Activated CD4-positive, alpha-beta T cell treated with anti-CD3 and anti-CD28 coated beads, Interleukin-2, amount 10 ng/mL, durations not matched to agents 7 days and 5 days (primary cell): ENCODE data around the gene NOS1AP. TPM values are rescaled to one million over a fixed set of nuclear protein-coding genes. Genes with fewer than 3 reads are reported as not detected.
"Not testable (repeated sequence)": the region's sequence is repeated elsewhere in the genome, so short reads cannot be mapped to it uniquely, and the experiment has no call there.

Experiments used
- CTCF ChIA-PET: fragments of 350-600 bp; sonication (Branson Sonifier 250); formaldehyde crosslinking; loops from one replicate; lab custom pipeline; 2021; ENCODE audit warnings: antibody characterized with exemption; lab: Charles Lee
- POLR2A ChIA-PET: fragments of 350-600 bp; sonication (Branson Sonifier 250); formaldehyde crosslinking; loops from one replicate; lab custom pipeline; 2021; ENCODE audit warnings: antibody characterized with exemption; lab: Charles Lee
- DNase-seq: peaks from one replicate; pipeline ENCODE4 v3.0.0-alpha.2; 2020
- H3K27ac Mint-ChIP-seq: one replicate; pipeline ENCODE4 v1.8.0; 2021; ENCODE audit warnings: mild to moderate bottlenecking, moderate library complexity, mixed read lengths
- H3K27me3 Mint-ChIP-seq: one replicate; pipeline ENCODE4 v1.8.0; 2021; ENCODE audit warnings: mixed read lengths
- H3K36me3 Mint-ChIP-seq: one replicate; pipeline ENCODE4 v1.8.0; 2021; ENCODE audit warnings: low read depth, mixed read lengths
- H3K4me1 Mint-ChIP-seq: one replicate; pipeline ENCODE4 v1.8.0; 2021; ENCODE audit warnings: mixed read lengths
- H3K4me3 Mint-ChIP-seq: one replicate; pipeline ENCODE4 v1.8.0; 2021; ENCODE audit warnings: mild to moderate bottlenecking, moderate library complexity, mixed read lengths
- H3K9me3 Mint-ChIP-seq: one replicate; pipeline ENCODE4 v1.8.0; 2021; ENCODE audit warnings: mixed read lengths
- total RNA-seq, 2 experiments: library from RNA; stranded (reverse); gene quantifications; one replicate each; pipeline ENCODE4 v1.2.3, GENCODE V29; 2021

NOS1AP gene
- total RNA-seq, 2 experiments from 2014 or later, result 0.06 TPM; not detected in 1

- H3K4me1 Mint-ChIP-seq, result no peaks in the 10 kb centered on the region
- no peak overlapping the region for H3K27ac Mint-ChIP-seq
- no peaks in the 10 kb centered on the region for H3K9me3 Mint-ChIP-seq
- peaks cover 13% of the 10 kb centered on the region for H3K27me3 Mint-ChIP-seq
- no peak overlapping the region for H3K4me3 Mint-ChIP-seq
- H3K36me3 Mint-ChIP-seq, result no peaks in the 10 kb centered on the region
- no peak for DNase-seq
- ChIA-PET CTCF (no interaction called here), POLR2A (no interaction called here)
Measured at GRCh38 chr1:162197615-162198421, 128.3 kb downstream of the NOS1AP start.

- no peaks in the 10 kb centered on the region for H3K4me1 Mint-ChIP-seq
- no peak overlapping the region for H3K4me3 Mint-ChIP-seq
- peaks cover 25% of the 10 kb centered on the region for H3K27me3 Mint-ChIP-seq
- POLR2A ChIA-PET, result no interaction called here
- DNase-seq, result no peak
- CTCF ChIA-PET, result no interaction called here
- H3K36me3 Mint-ChIP-seq, result no peaks in the 10 kb centered on the region
- no peak overlapping the region for H3K27ac Mint-ChIP-seq
- no peaks in the 10 kb centered on the region for H3K9me3 Mint-ChIP-seq
Measured at GRCh38 chr1:162200096-162200847, 130.8 kb downstream of the NOS1AP start.

GRCh38 chr1:162201062-162201461, 131.6 kb downstream of the NOS1AP start:
- H3K9me3 Mint-ChIP-seq, POLR2A ChIA-PET, DNase-seq, H3K4me1 Mint-ChIP-seq, CTCF ChIA-PET, H3K27ac Mint-ChIP-seq, H3K36me3 Mint-ChIP-seq, H3K4me3 Mint-ChIP-seq: not testable (repeated sequence)
- H3K27me3 Mint-ChIP-seq, result peaks cover 26% of the 10 kb centered on the region

GRCh38 chr1:162204129-162204822, 134.8 kb downstream of the NOS1AP start:
- peaks cover 30% of the 10 kb centered on the region for H3K27me3 Mint-ChIP-seq

GRCh38 chr1:162204823-162205155, 135.3 kb downstream of the NOS1AP start:
- POLR2A ChIA-PET, result no interaction called here

More at GRCh38 chr1:162204129-162204822, 134.8 kb downstream of the NOS1AP start:
- ChIA-PET CTCF (no interaction called here), POLR2A (no interaction called here)
- Mint-ChIP-seq H3K9me3 (no peaks in the 10 kb centered on the region), H3K36me3 (no peaks in the 10 kb centered on the region), H3K4me1 (no peaks in the 10 kb centered on the region), H3K4me3 (no peak overlapping the region), H3K27ac (no peak overlapping the region)
- DNase-seq, result no peak

GRCh38 chr1:162206300-162206699, 136.8 kb downstream of the NOS1AP start:
- Mint-ChIP-seq H3K4me3 (no peak overlapping the region), H3K27ac (no peak overlapping the region), H3K27me3 (peaks cover 31% of the 10 kb centered on the region), H3K36me3 (no peaks in the 10 kb centered on the region), H3K9me3 (no peaks in the 10 kb centered on the region), H3K4me1 (no peaks in the 10 kb centered on the region)
- DNase-seq, result no peak
- ChIA-PET CTCF (interaction anchor here (0.6 kb wide), 1 partner anchor 502 kb away, joined by 5 read pairs; no protein-coding TSS in a partner anchor), POLR2A (interaction anchor here (0.7 kb wide), 1 partner anchor 36 kb away, joined by 9 read pairs; no protein-coding TSS in a partner anchor)

More at GRCh38 chr1:162204823-162205155, 135.3 kb downstream of the NOS1AP start:
- DNase-seq, result no peak
- H3K4me3 Mint-ChIP-seq, result no peak overlapping the region
- no peaks in the 10 kb centered on the region for H3K9me3 Mint-ChIP-seq
- no peak overlapping the region for H3K27ac Mint-ChIP-seq
- H3K4me1 Mint-ChIP-seq, result no peaks in the 10 kb centered on the region
- CTCF ChIA-PET, result interaction anchor here (0.8 kb wide), 1 partner anchor 10 kb away, joined by 3 read pairs; no protein-coding TSS in a partner anchor
- no peaks in the 10 kb centered on the region for H3K36me3 Mint-ChIP-seq
- H3K27me3 Mint-ChIP-seq, result peaks cover 30% of the 10 kb centered on the region

- DNase-seq, result no peak
- Mint-ChIP-seq H3K36me3 (no peaks in the 10 kb centered on the region), H3K4me1 (no peaks in the 10 kb centered on the region), H3K27ac (no peak overlapping the region), H3K9me3 (no peaks in the 10 kb centered on the region), H3K27me3 (peaks cover 25% of the 10 kb centered on the region), H3K4me3 (no peak overlapping the region)
- POLR2A ChIA-PET, result interaction anchor here (0.7 kb wide), 1 partner anchor 35 kb away, joined by 9 read pairs; no protein-coding TSS in a partner anchor
- CTCF ChIA-PET, result interaction anchor here (0.6 kb wide), 1 partner anchor 502 kb away, joined by 5 read pairs; no protein-coding TSS in a partner anchor
Measured at GRCh38 chr1:162206749-162207635, 137.5 kb downstream of the NOS1AP start.

GRCh38 chr1:162207862-162208261, 138.4 kb downstream of the NOS1AP start:
- Mint-ChIP-seq H3K27ac (no peak overlapping the region), H3K36me3 (no peaks in the 10 kb centered on the region), H3K4me3 (no peak overlapping the region), H3K27me3 (peaks cover 23% of the 10 kb centered on the region), H3K9me3 (no peaks in the 10 kb centered on the region), H3K4me1 (no peaks in the 10 kb centered on the region)
- ChIA-PET CTCF (no interaction called here), POLR2A (no interaction called here)
- no peak for DNase-seq

- Mint-ChIP-seq H3K36me3 (no peaks in the 10 kb centered on the region), H3K9me3 (no peaks in the 10 kb centered on the region), H3K4me1 (no peaks in the 10 kb centered on the region), H3K4me3 (no peak overlapping the region), H3K27me3 (peaks cover 13% of the 10 kb centered on the region), H3K27ac (no peak overlapping the region)
- no peak for DNase-seq
- POLR2A ChIA-PET, result no interaction called here
- CTCF ChIA-PET, result interaction anchor here (1.5 kb wide), 1 partner anchor 17 kb away, joined by 4 read pairs; no protein-coding TSS in a partner anchor
Measured at GRCh38 chr1:162210196-162210595, 140.7 kb downstream of the NOS1AP start.

- no peak overlapping the region for H3K27ac Mint-ChIP-seq
- no peak for DNase-seq
- ChIA-PET CTCF (interaction anchor here (0.7 kb wide), 1 partner anchor 379 kb away, joined by 3 read pairs; no protein-coding TSS in a partner anchor), POLR2A (no interaction called here)
- H3K9me3 Mint-ChIP-seq, result no peaks in the 10 kb centered on the region
- peaks cover 8% of the 10 kb centered on the region for H3K27me3 Mint-ChIP-seq
- H3K4me3 Mint-ChIP-seq, result no peak overlapping the region
- H3K36me3 Mint-ChIP-seq, result no peaks in the 10 kb centered on the region
- no peaks in the 10 kb centered on the region for H3K4me1 Mint-ChIP-seq
Measured at GRCh38 chr1:162212713-162213112, 143.2 kb downstream of the NOS1AP start.

GRCh38 chr1:162213281-162213912, 143.9 kb downstream of the NOS1AP start:
- H3K4me3 Mint-ChIP-seq, result no peak overlapping the region
- ChIA-PET POLR2A (no interaction called here), CTCF (no interaction called here)
- H3K27ac Mint-ChIP-seq, result no peak overlapping the region
- no peaks in the 10 kb centered on the region for H3K36me3 Mint-ChIP-seq
- DNase-seq, result no peak
- H3K4me1 Mint-ChIP-seq, result no peaks in the 10 kb centered on the region
- H3K27me3 Mint-ChIP-seq, result peaks cover 8% of the 10 kb centered on the region
- H3K9me3 Mint-ChIP-seq, result no peaks in the 10 kb centered on the region
